Measurements from ENCODE around the gene GID8. TPM values are rescaled to one million over a fixed set of nuclear protein-coding genes. Genes with fewer than 3 reads are reported as not detected.

GID8 gene
- total and polyA plus RNA-seq, 8 donors = 10.8 to 39.3 (median 15.5) TPM

GRCh38 chr20:62914970-62915457, 22.9 kb upstream of the GID8 start:
- H3K27me3 ChIP-seq = no peaks in the 10 kb centered on the region
- H3K9me3 ChIP-seq = no peaks in the 10 kb centered on the region
- DNase-seq = peak in 1 of 2 donors; percentile 81
- H3K4me3 ChIP-seq = no peak overlapping the region
- peaks cover 29 to 41% (median 35%) of the 10 kb centered on the region in 4 donors for H3K36me3 ChIP-seq
- no peak overlapping the region for H3K27ac ChIP-seq
- 35 to 48% (median 44%) methylated on average over 8 of the region's 8 CpGs for WGBS, 5 donors
- TF ChIP-seq POLR2A (IDR thresholded peaks at IDR 0.05) (no peak), POLR2AphosphoS5 (IDR thresholded peaks at IDR 0.05) (no peak), CTCF (IDR thresholded peaks at IDR 0.05) (no peak), EP300 (IDR thresholded peaks at IDR 0.05) (no peak)
- intact Hi-C loops (cut with DNase I; ENCODE audit: low total_unique reads) = no loop called here
- H3K4me1 ChIP-seq = peaks cover 55 to 77% (median 72%) of the 10 kb centered on the region in 4 donors

DNA sequence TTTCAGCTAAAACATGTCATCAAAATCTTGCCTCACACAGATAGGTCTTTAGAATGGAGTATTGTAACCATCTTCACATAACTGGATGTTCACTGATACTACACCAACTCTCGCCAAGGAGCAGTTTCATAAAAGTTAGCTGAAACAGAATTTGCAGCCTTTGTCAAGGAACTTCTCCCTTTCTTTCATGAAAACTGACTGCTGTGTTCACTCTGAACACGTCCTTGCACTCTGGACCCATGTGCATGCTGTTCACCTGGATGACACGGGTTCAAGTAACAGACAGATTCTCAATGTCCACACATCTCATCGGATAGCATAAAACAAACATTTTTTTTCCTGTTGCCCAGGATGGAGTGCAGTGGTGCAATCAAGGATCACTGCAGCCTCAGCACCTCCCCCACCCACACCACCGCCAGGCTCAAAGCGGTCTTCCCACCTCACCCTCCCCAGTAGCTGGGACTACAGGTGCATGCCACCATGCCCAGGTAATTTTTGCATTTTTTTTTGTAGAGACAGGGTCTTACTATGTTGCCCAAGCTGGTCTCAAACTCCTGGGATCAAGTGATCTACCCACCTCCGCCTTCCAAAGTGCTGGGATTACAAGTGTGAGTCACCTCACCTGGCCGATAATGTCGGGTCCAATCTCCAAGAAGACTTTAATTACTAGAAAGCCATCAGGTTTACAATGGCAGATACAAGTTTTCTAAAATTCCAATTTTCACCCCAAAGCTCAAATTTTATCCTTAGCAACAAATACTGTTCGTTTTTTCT, 21.1 kb upstream of the GID8 start:
- Histone ChIP-seq H3K4me1 (peaks cover 72 to 95% (median 88%) of the 10 kb centered on the region in 4 donors), H3K27me3 (no peaks in the 10 kb centered on the region), H3K27ac (no peak overlapping the region), H3K4me3 (no peak overlapping the region), H3K9me3 (no peaks in the 10 kb centered on the region), H3K36me3 (peaks cover 12 to 23% (median 16%) of the 10 kb centered on the region in 4 donors)
- TF ChIP-seq POLR2AphosphoS5 (IDR thresholded peaks at IDR 0.05) (no peak), CTCF (IDR thresholded peaks at IDR 0.05) (no peak), POLR2A (IDR thresholded peaks at IDR 0.05) (no peak), EP300 (IDR thresholded peaks at IDR 0.05) (no peak)
- no peak for DNase-seq
- intact Hi-C loops (cut with DNase I; ENCODE audit: low total_unique reads) = no loop called here
- WGBS, 5 donors = 64 to 73% (median 70%) methylated on average over 10 of the region's 10 CpGs

DNA sequence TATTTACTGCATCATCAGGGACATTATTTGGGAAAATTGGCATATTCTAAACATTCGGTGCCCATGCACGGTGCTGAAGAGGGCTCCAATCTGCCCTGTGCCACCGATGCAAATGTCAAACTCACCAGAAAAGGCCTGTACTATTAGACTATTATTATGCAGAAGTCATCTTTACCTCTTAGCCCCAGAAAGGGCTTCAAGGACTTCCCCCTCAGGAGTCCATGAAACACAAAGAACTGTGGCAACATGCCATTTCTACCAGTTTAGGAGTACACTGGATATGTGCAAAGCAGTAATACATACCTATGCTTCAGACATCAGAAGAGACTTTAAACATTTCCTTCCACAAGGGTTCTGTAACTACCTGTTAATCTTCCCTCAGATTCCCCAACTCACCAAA, 20.2 kb upstream of the GID8 start:
- WGBS, 5 donors = 64 to 76% (median 65%) methylated on average over 3 of the region's 3 CpGs
- no peak for DNase-seq
- Histone ChIP-seq H3K4me3 (no peak overlapping the region), H3K27ac (no peak overlapping the region), H3K27me3 (no peaks in the 10 kb centered on the region), H3K4me1 (peaks cover 80 to 100% (median 93%) of the 10 kb centered on the region in 4 donors), H3K9me3 (no peaks in the 10 kb centered on the region), H3K36me3 (peaks cover 5 to 14% (median 10%) of the 10 kb centered on the region in 4 donors)
- no peak for TF ChIP-seq CTCF (IDR thresholded peaks at IDR 0.05)
- TF ChIP-seq POLR2AphosphoS5 (IDR thresholded peaks at IDR 0.05) = no peak
- intact Hi-C loops (cut with DNase I; ENCODE audit: low total_unique reads) = no loop called here

DNA sequence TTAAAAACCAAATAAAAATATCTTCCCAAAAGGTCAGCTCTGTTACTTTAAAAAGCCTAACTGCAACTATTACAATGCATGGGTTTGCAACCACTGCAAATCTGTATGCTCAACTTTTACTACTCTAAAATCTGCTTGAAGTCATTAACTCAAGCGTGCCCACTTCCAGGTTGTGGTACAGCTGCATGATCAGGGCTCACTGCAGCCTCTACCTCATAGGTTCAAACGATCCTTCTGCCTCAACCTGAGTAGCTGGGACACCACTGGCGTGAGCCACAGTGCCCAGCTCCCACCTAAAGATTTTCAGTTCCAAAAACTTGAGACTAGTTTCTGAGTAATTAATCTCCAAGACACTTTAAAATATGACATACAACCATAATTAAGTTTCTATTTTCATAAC, 19.8 kb upstream of the GID8 start:
- no peak for TF ChIP-seq POLR2AphosphoS5 (IDR thresholded peaks at IDR 0.05)
- TF ChIP-seq EP300 (IDR thresholded peaks at IDR 0.05) = no peak
- TF ChIP-seq CTCF (IDR thresholded peaks at IDR 0.05) = no peak
- TF ChIP-seq POLR2A (IDR thresholded peaks at IDR 0.05) = no peak
- no peaks in the 10 kb centered on the region for H3K9me3 ChIP-seq
- no peaks in the 10 kb centered on the region for H3K27me3 ChIP-seq
- intact Hi-C loops (cut with DNase I; ENCODE audit: low total_unique reads) = no loop called here
- peaks cover 84 to 100% (median 93%) of the 10 kb centered on the region in 4 donors for H3K4me1 ChIP-seq
- H3K36me3 ChIP-seq = peaks cover 1 to 10% (median 6%) of the 10 kb centered on the region in 4 donors
- H3K27ac ChIP-seq = no peak overlapping the region
- 37 to 58% (median 50%) methylated on average over 3 of the region's 3 CpGs for WGBS, 5 donors
- no peak overlapping the region for H3K4me3 ChIP-seq
- no peak for DNase-seq
